ENCODE data around the gene TOP1.

The TOP1 gene

GRCh38 chr20:41014561-41015088 lies 14.0 kb upstream of the TOP1 start:
- no peak overlapping the region for H3K27ac ChIP-seq (ENCODE audit: low read length)

GRCh38 chr20:41017448-41018042 lies 11.1 kb upstream of the TOP1 start:
- H3F3A ChIP-seq (ENCODE audit: insufficient read depth, low read length) = peaks cover 2% of the 10 kb centered on the region
- H3K4me2 ChIP-seq (ENCODE audit: low read depth, low read length) = no peak overlapping the region
- no peak overlapping the region for H3K9ac ChIP-seq (ENCODE audit: low read length)
- no peak overlapping the region for H3K4me3 ChIP-seq (ENCODE audit: low read length)
- no peaks in the 10 kb centered on the region for H3K36me3 ChIP-seq (replicated peaks; ENCODE audit: insufficient read depth, low read length)
- no peak for DNase-seq
- no peaks in the 10 kb centered on the region for H3K27me3 ChIP-seq (replicated peaks; ENCODE audit: insufficient read depth, low read length)
- no peak overlapping the region for H2AFZ ChIP-seq (ENCODE audit: low read length)
- peaks cover 6% of the 10 kb centered on the region for H3K4me1 ChIP-seq (ENCODE audit: low read length)
- no peaks in the 10 kb centered on the region for H3K9me2 ChIP-seq (replicated peaks; ENCODE audit: insufficient read depth, low read length)
- no peaks in the 10 kb centered on the region for H3K9me3 ChIP-seq (replicated peaks; ENCODE audit: insufficient read depth, low read length)
- no peaks in the 10 kb centered on the region for H3K79me2 ChIP-seq (ENCODE audit: low read length)
- H3K27ac ChIP-seq (ENCODE audit: low read length) = no peak overlapping the region
- no peaks in the 10 kb centered on the region for H4K20me1 ChIP-seq (ENCODE audit: insufficient read depth, low read length)
- TF ChIP-seq EZH2 (optimal IDR thresholded peaks at IDR 0.05; ENCODE audit: low read depth, low read length) = no peak
- no peak for TF ChIP-seq CTCF (IDR thresholded peaks at IDR 0.05; ENCODE audit: low read length)
- no peak for TF ChIP-seq EZH2phosphoT487 (IDR thresholded peaks at IDR 0.05; ENCODE audit: low read length)

More at GRCh38 chr20:41014561-41015088, 14.0 kb upstream of the TOP1 start:
- Histone ChIP-seq H3K9me3 (replicated peaks; ENCODE audit: insufficient read depth, low read length) (no peaks in the 10 kb centered on the region), H2AFZ (ENCODE audit: low read length) (no peak overlapping the region), H3K4me1 (ENCODE audit: low read length) (peaks cover 33% of the 10 kb centered on the region), H3K9ac (ENCODE audit: low read length) (no peak overlapping the region), H3K36me3 (replicated peaks; ENCODE audit: insufficient read depth, low read length) (no peaks in the 10 kb centered on the region), H3K27me3 (replicated peaks; ENCODE audit: insufficient read depth, low read length) (no peaks in the 10 kb centered on the region), H3F3A (ENCODE audit: insufficient read depth, low read length) (peaks cover 25% of the 10 kb centered on the region), H3K4me2 (ENCODE audit: low read depth, low read length) (no peak overlapping the region), H4K20me1 (ENCODE audit: insufficient read depth, low read length) (no peaks in the 10 kb centered on the region), H3K4me3 (ENCODE audit: low read length) (no peak overlapping the region), H3K79me2 (ENCODE audit: low read length) (no peaks in the 10 kb centered on the region), H3K9me2 (replicated peaks; ENCODE audit: insufficient read depth, low read length) (no peaks in the 10 kb centered on the region)
- DNase-seq = no peak
- no peak for TF ChIP-seq EZH2phosphoT487 (IDR thresholded peaks at IDR 0.05; ENCODE audit: low read length)
- TF ChIP-seq EZH2 (optimal IDR thresholded peaks at IDR 0.05; ENCODE audit: low read depth, low read length) = no peak
- no peak for TF ChIP-seq CTCF (IDR thresholded peaks at IDR 0.05; ENCODE audit: low read length)

- Histone ChIP-seq H2AFZ (ENCODE audit: low read length) (no peak overlapping the region), H3K4me2 (ENCODE audit: low read depth, low read length) (no peak overlapping the region)
- DNase-seq = no peak
These were observed 10.5 kb upstream of the TOP1 start for GRCh38 chr20:41018153-41018552.

More at GRCh38 chr20:41018153-41018552, 10.5 kb upstream of the TOP1 start:
- no peak overlapping the region for H3K4me3 ChIP-seq (ENCODE audit: low read length)
- no peaks in the 10 kb centered on the region; the same call in 1 of the 2 replicates for H3K4me1 ChIP-seq (ENCODE audit: low read length)
- H3K9me2 ChIP-seq (replicated peaks; ENCODE audit: insufficient read depth, low read length) = no peaks in the 10 kb centered on the region
- H3F3A ChIP-seq (ENCODE audit: insufficient read depth, low read length) = no peaks in the 10 kb centered on the region
- TF ChIP-seq EZH2 (optimal IDR thresholded peaks at IDR 0.05; ENCODE audit: low read depth, low read length) (no peak), CTCF (IDR thresholded peaks at IDR 0.05; ENCODE audit: low read length) (no peak), EZH2phosphoT487 (IDR thresholded peaks at IDR 0.05; ENCODE audit: low read length) (no peak)
- no peaks in the 10 kb centered on the region for H4K20me1 ChIP-seq (ENCODE audit: insufficient read depth, low read length)
- H3K9ac ChIP-seq (ENCODE audit: low read length) = no peak overlapping the region
- no peaks in the 10 kb centered on the region for H3K36me3 ChIP-seq (replicated peaks; ENCODE audit: insufficient read depth, low read length)
- no peaks in the 10 kb centered on the region for H3K79me2 ChIP-seq (ENCODE audit: low read length)
- no peak overlapping the region for H3K27ac ChIP-seq (ENCODE audit: low read length)
- no peaks in the 10 kb centered on the region for H3K27me3 ChIP-seq (replicated peaks; ENCODE audit: insufficient read depth, low read length)
- H3K9me3 ChIP-seq (replicated peaks; ENCODE audit: insufficient read depth, low read length) = no peaks in the 10 kb centered on the region
